ENCODE data around the gene ADD3.

DNA sequence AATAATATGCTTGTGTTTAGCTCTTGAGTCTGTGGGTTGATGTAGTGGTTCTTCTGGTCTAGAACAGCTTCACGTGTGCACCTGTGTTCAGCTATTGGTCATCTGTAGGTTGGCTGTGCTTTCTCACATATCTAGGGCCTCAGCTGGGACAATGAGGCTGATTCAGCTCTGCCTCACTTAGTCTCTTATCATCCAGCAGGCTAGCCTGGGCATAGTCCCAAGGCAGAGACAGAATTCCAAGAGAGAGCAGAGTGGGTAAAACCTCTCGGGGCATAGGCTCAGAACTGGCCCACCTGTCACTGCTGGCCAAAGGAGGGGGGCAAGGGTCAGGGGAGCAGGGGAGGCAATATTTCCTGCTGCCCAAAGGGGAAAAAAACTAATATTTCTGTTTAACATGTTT is 167.6 kb downstream of the ADD3 start:
- TF ChIP-seq, protein P1, sequence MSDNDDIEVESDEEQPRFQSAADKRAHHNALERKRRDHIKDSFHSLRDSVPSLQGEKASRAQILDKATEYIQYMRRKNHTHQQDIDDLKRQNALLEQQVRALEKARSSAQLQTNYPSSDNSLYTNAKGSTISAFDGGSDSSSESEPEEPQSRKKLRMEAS (IDR thresholded peaks at IDR 0.05; ENCODE audit: low read depth, low read length) = no peak
- TF ChIP-seq POLR2A (IDR thresholded peaks at IDR 0.05; ENCODE audit: low read depth, low read length) = no peak
- TF ChIP-seq ZNF217 (IDR thresholded peaks at IDR 0.05) = no peak

Data from GM12878 (cell line).